ENCODE results near the gene ZMYND12.

GRCh38 chr1:42381280-42381673, 74.5 kb downstream of the ZMYND12 start:
- no peak for TF ChIP-seq CTCF (conservative IDR thresholded peaks at IDR 0.05; ENCODE audit: low read length)
- no peak for TF ChIP-seq EZH2phosphoT487 (IDR thresholded peaks at IDR 0.05; ENCODE audit: borderline replicate concordance)

Data from Loucy (cell line).